HepG2 (cell line): Measurements from ENCODE around the gene USP2. TPM values are rescaled to one million over a fixed set of nuclear protein-coding genes. Genes with fewer than 3 reads are reported as not detected.
A peak's percentile ranks its signal among the peaks of the same experiment; 100 is the strongest.

Experiments
- ATAC-seq: fragments of 200-7000 bp; cut with Tn5 transposase; 3 replicates; pipeline ENCODE4 v1.9.1; 2020; ENCODE audit warnings: mild to moderate bottlenecking, moderate library complexity
- BruUV-seq: library from RNA; stranded (reverse); fragments of 400-500 nt; replicated peaks from 2 replicates; lab custom pipeline; 2021; lab: Mats Ljungman, UMichigan
- CTCF ChIA-PET: fragments of 300-600 bp; formaldehyde crosslinking; extraction: SDS; loops from one replicate; lab custom pipeline; 2021; ENCODE audit warnings: low total read pairs, inconsistent platforms, low intra/inter-chr PET ratio; lab: Yijun Ruan, JAX
- POLR2A ChIA-PET: fragments of 350-600 bp; sonication (Branson Sonifier 250); formaldehyde crosslinking; loops from one replicate; lab custom pipeline; 2020; ENCODE audit warnings: antibody characterized with exemption, inconsistent platforms; lab: Yijun Ruan, JAX
- DNase-seq: peaks from one replicate; pipeline ENCODE4 v3.0.0-alpha.2; 2015; ENCODE audit warnings: low spot score
- FAIRE-seq: peaks from 3 replicates; lab custom pipeline; 2011; peaks lifted over from hg19 to GRCh38; lab: Jason Lieb, UNC
- H2AFZ ChIP-seq: one replicate; pipeline ENCODE4 v1.6.1; 2011; ENCODE audit warnings: low read length, inconsistent platforms
- H3K27ac ChIP-seq: fragments of 300-600 bp; 3 replicates; pipeline ENCODE4 v1.8.0; 2011; ENCODE audit warnings: mixed run types, mild to moderate bottlenecking, mixed read lengths, low read length, inconsistent platforms; ENCODE audit not compliant: insufficient read depth; ENCODE audit errors: extremely low read length
- H3K27me3 ChIP-seq, 2 experiments: fragments of 200-600 bp in 1 of 2; 2 replicates in 1 of 2; 3 replicates in 1 of 2; pipeline versions ENCODE4 v1.6.0 to v1.8.0; 2011; ENCODE audit warnings: low read length in 2 of 2, mild to moderate bottlenecking in 2 of 2, moderate library complexity in 2 of 2, inconsistent platforms in 1 of 2; ENCODE audit not compliant: insufficient read depth in 2 of 2, control insufficient read depth in 1 of 2
- H3K36me3 ChIP-seq, 2 experiments: fragments of 200-600 bp in 1 of 2; replicated peaks in 1 of 2; 2 replicates in 1 of 2; 3 replicates in 1 of 2; pipeline versions ENCODE4 v1.5.1 to v1.8.0; 2011; ENCODE audit warnings: low read length in 2 of 2, inconsistent platforms in 1 of 2; ENCODE audit not compliant: insufficient read depth in 2 of 2, control insufficient read depth in 1 of 2
- H3K4me1 ChIP-seq: 2 replicates; pipeline ENCODE4 v1.5.1; 2012; ENCODE audit warnings: low read length, inconsistent platforms; ENCODE audit not compliant: insufficient read depth
- H3K4me2 ChIP-seq: 2 replicates; pipeline ENCODE4 v1.6.0; 2011; ENCODE audit warnings: low read depth, low read length, inconsistent platforms
- H3K4me3 ChIP-seq, 3 experiments: fragments of 200-600 bp in 1 of 3; sonication (generic), shearing (Covaris generic) in 1 of 3; replicated peaks in 1 of 3; 2 replicates each; pipeline ENCODE4 v1.5.1; 2011 to 2016; ENCODE audit warnings: low read length in 3 of 3, inconsistent platforms in 2 of 3, low read depth in 2 of 3, mild to moderate bottlenecking in 2 of 3, control low read depth in 1 of 3, mixed read lengths in 1 of 3; ENCODE audit not compliant: insufficient read depth in 1 of 3
- H3K79me2 ChIP-seq: one replicate; pipeline ENCODE4 v1.6.1; 2011; ENCODE audit warnings: low read length, inconsistent platforms; ENCODE audit not compliant: insufficient read depth
- H3K9ac ChIP-seq: 2 replicates; pipeline ENCODE4 v1.6.0; 2011; ENCODE audit warnings: mild to moderate bottlenecking, low read depth, low read length, inconsistent platforms; ENCODE audit not compliant: insufficient read depth
- H3K9me3 ChIP-seq: 2 replicates; pipeline ENCODE4 v1.5.1; 2012; ENCODE audit warnings: mild to moderate bottlenecking, low read length
- H4K20me1 ChIP-seq: 2 replicates; pipeline ENCODE4 v1.6.0; 2011; ENCODE audit warnings: inconsistent platforms, mild to moderate bottlenecking, low read length, moderate library complexity; ENCODE audit not compliant: insufficient read depth
- AGO2 ChIP-seq: fragments of 200-400 bp; formaldehyde crosslinking; optimal IDR thresholded peaks from 2 replicates; pipeline ENCODE3; 2017; ENCODE audit warnings: mild to moderate bottlenecking, low read depth, low read length, moderate library complexity
- CC2D1A ChIP-seq: sonication (generic); formaldehyde crosslinking; IDR thresholded peaks from 2 replicates; pipeline ENCODE4 v1.8.1; 2023; ENCODE audit warnings: mild to moderate bottlenecking, missing genetic modification reagents
- ETV6 ChIP-seq: sonication (generic); formaldehyde crosslinking; conservative IDR thresholded peaks from 2 replicates; pipeline ENCODE4 v1.4.0; 2020; ENCODE audit warnings: missing genetic modification reagents
- MBNL3 ChIP-seq: fragments of 250-450 bp; sonication (Bioruptor Pico); conservative IDR thresholded peaks from 2 replicates; pipeline ENCODE4 v1.8.0; 2022; ENCODE audit warnings: mild to moderate bottlenecking, inconsistent platforms
- POLR2A ChIP-seq, 2 experiments: IDR thresholded peaks; 2 replicates each; pipeline ENCODE4 v1.6.1; 2011; ENCODE audit warnings: low read depth in 2 of 2, low read length in 2 of 2, mild to moderate bottlenecking in 1 of 2, moderate library complexity in 1 of 2; ENCODE audit not compliant: insufficient read depth in 1 of 2
- TCF7 ChIP-seq: sonication (generic); IDR thresholded peaks from 2 replicates; pipeline ENCODE4 v1.6.1; 2016; ENCODE audit warnings: antibody characterized with exemption, low read depth
- UBTF ChIP-seq: sonication (generic); formaldehyde crosslinking; IDR thresholded peaks from 2 replicates; pipeline ENCODE4 v1.4.0; 2020; ENCODE audit warnings: mild to moderate bottlenecking, missing genetic modification reagents
- ZNF205 ChIP-seq: IDR thresholded peaks from 2 replicates; pipeline ENCODE4 v1.6.1; 2018; ENCODE audit warnings: missing biosample characterization, missing genetic modification reagents
- ZNF230 ChIP-seq: sonication (generic); formaldehyde crosslinking; IDR thresholded peaks from 2 replicates; pipeline ENCODE4 v1.4.0; 2020; ENCODE audit warnings: mild to moderate bottlenecking, missing genetic modification reagents
- ZNF576 ChIP-seq: sonication (generic); formaldehyde crosslinking; IDR thresholded peaks from 2 replicates; pipeline ENCODE4 v1.4.0; 2020; ENCODE audit warnings: mild to moderate bottlenecking, missing genetic modification reagents
- ZNF598 ChIP-seq: sonication (generic); formaldehyde crosslinking; IDR thresholded peaks from 2 replicates; pipeline ENCODE4 v1.5.1; 2020; ENCODE audit warnings: mild to moderate bottlenecking, missing genetic modification reagents, borderline replicate concordance
- ZNF740 ChIP-seq: sonication (generic); formaldehyde crosslinking; IDR thresholded peaks from 2 replicates; pipeline ENCODE4 v1.4.0; 2020; ENCODE audit warnings: missing genetic modification reagents
- WGBS: methylation state at CpG from one replicate; pipeline ENCODE4 v1.1.6; 2017; ENCODE audit warnings: low lambda C conversion rate; 5-methylcytosine and 5-hydroxymethylcytosine counted together
- in situ Hi-C: cut with HindIII; loops from 2 replicates; pipeline ENCODE4 v1.10.0; 2017; ENCODE audit warnings: low pct_unique_long_range_greater_than_20kb; ENCODE audit not compliant: extremely low pct_ligation_motif_present
- intact Hi-C: fragments of 100-400 bp; cut with micrococcal nuclease; formaldehyde crosslinking; loops from one replicate; pipeline ENCODE4 v1.10.0; 2022; ENCODE audit not compliant: unreplicated experiment
- polyA plus RNA-seq, 8 experiments: library from polyadenylated mRNA; depleted of rRNA in 3 of 8; stranded (reverse) in 7 of 8; unstranded in 1 of 8; fragments of >200 nt; fragmentation: Illumina TruSeq in 4 of 8; extraction: Trizol in 4 of 8; gene quantifications; 2 replicates each; pipeline versions ENCODE4 v1.2.1 to v1.2.3, GENCODE V29; 2011 to 2016; ENCODE audit warnings: low read depth in 4 of 8, missing spikeins in 1 of 8, mixed read lengths in 1 of 8; ENCODE audit not compliant: insufficient read depth in 1 of 8
- total RNA-seq, 5 experiments: library from RNA; depleted of rRNA; stranded (reverse); fragments of >200 nt; fragmentation: Illumina TruSeq; extraction: Trizol; gene quantifications; 2 replicates each; pipeline ENCODE4 v1.2.3, GENCODE V29; 2016; ENCODE audit warnings: low read depth in 1 of 5
- TF ChIP-seq, protein P1 (sequence below): sonication (generic); formaldehyde crosslinking; IDR thresholded peaks from 2 replicates; pipeline ENCODE4 v1.4.0; 2020; ENCODE audit warnings: missing genetic modification reagents
- TF ChIP-seq, protein P2 (sequence below): sonication (generic); formaldehyde crosslinking; conservative IDR thresholded peaks from 2 replicates; pipeline ENCODE4 v1.4.0; 2020; ENCODE audit warnings: missing genetic modification reagents

USP2 gene
- total and polyA plus RNA-seq, 2 of the 13 experiments (the other 11 are each of a cell fraction or from before 2014, with no cell fraction given), result 2.5 to 6.0 TPM

GRCh38 chr11:119335655-119336543 lies 45.6 kb downstream of the USP2 start (continued):
- TF ChIP-seq ZNF576 (no peak), AGO2 (peak; percentile 34), POLR2A (IDR thresholded peaks at IDR 0.05; ENCODE audit: insufficient read depth in 1 of 2, low read depth in 2 of 2, low read length in 2 of 2) (0 out of 4 replicates have a peak, but pooled peaks of 1 of the 2 experiments have one; percentile 16)
- TF ChIP-seq, protein P1, sequence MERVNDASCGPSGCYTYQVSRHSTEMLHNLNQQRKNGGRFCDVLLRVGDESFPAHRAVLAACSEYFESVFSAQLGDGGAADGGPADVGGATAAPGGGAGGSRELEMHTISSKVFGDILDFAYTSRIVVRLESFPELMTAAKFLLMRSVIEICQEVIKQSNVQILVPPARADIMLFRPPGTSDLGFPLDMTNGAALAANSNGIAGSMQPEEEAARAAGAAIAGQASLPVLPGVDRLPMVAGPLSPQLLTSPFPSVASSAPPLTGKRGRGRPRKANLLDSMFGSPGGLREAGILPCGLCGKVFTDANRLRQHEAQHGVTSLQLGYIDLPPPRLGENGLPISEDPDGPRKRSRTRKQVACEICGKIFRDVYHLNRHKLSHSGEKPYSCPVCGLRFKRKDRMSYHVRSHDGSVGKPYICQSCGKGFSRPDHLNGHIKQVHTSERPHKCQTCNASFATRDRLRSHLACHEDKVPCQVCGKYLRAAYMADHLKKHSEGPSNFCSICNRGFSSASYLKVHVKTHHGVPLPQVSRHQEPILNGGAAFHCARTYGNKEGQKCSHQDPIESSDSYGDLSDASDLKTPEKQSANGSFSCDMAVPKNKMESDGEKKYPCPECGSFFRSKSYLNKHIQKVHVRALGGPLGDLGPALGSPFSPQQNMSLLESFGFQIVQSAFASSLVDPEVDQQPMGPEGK (CRISPR knock-in tag), result no peak
- TF ChIP-seq, all 625 proteins: peak for 4

GRCh38 chr11:119335091-119335654 lies 46.3 kb downstream of the USP2 start:
- BruUV-seq, result TSS peak; percentile 70
- 7% methylated on average over 9 of the region's 15 CpGs for WGBS
- POLR2A ChIA-PET, result interaction anchor here (0.8 to 1.0 kb wide), 3 partner anchors 17 to 33 kb away, joined by 3 to 4 read pairs (median 3); no protein-coding TSS in a partner anchor
- TF ChIP-seq ZNF205 (CRISPR knock-in tag) (no peak), MBNL3 (CRISPR knock-in tag) (no peak), TCF7 (no peak), ZNF740 (CRISPR knock-in tag) (no peak), UBTF (CRISPR knock-in tag) (peak; percentile 34), ZNF598 (CRISPR knock-in tag) (0 out of 2 replicates have a peak, but pooled peaks have one; percentile 24), ETV6 (CRISPR knock-in tag) (no peak), CC2D1A (no peak), ZNF230 (CRISPR knock-in tag) (no peak)
- TF ChIP-seq, protein P2, sequence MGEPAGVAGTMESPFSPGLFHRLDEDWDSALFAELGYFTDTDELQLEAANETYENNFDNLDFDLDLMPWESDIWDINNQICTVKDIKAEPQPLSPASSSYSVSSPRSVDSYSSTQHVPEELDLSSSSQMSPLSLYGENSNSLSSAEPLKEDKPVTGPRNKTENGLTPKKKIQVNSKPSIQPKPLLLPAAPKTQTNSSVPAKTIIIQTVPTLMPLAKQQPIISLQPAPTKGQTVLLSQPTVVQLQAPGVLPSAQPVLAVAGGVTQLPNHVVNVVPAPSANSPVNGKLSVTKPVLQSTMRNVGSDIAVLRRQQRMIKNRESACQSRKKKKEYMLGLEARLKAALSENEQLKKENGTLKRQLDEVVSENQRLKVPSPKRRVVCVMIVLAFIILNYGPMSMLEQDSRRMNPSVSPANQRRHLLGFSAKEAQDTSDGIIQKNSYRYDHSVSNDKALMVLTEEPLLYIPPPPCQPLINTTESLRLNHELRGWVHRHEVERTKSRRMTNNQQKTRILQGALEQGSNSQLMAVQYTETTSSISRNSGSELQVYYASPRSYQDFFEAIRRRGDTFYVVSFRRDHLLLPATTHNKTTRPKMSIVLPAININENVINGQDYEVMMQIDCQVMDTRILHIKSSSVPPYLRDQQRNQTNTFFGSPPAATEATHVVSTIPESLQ (CRISPR knock-in tag), result no peak

More at GRCh38 chr11:119335091-119335654, 46.3 kb downstream of the USP2 start:
- no peak for ATAC-seq
- Histone ChIP-seq H3K27me3 (no peaks in the 10 kb centered on the region; a peak in 1 of 5 replicates), H3K9me3 (no peaks in the 10 kb centered on the region), H3K36me3 (peaks cover 8 to 14% of the 10 kb centered on the region in 2 experiments; a peak in 4 of 5 replicates), H3K9ac (peak overlapping the region; percentile 86), H3K4me3 (peak overlapping the region; percentile 78 to 94 (median 87)), H3K27ac (peak overlapping the region; percentile 71), H3K4me1 (peaks cover 55% of the 10 kb centered on the region), H2AFZ (no peak overlapping the region), H4K20me1 (peaks cover 4% of the 10 kb centered on the region; the same call in 1 of the 2 replicates), H3K4me2 (peak overlapping the region; percentile 89), H3K79me2 (peaks cover 24% of the 10 kb centered on the region)
- no peak for FAIRE-seq
- CTCF ChIA-PET, result no interaction called here
- intact Hi-C loops, result loop anchor here (2.0 kb wide), 1 partner anchor 16 kb away; no protein-coding TSS in a partner anchor
- in situ Hi-C loops, result loop anchor here (5.0 to 10.0 kb wide), 2 partner anchors 37 to 140 kb away; no protein-coding TSS in a partner anchor
- DNase-seq, result no peak
